GM23248 (cell line): Measurements from ENCODE around the gene CRYBG1. TPM values are rescaled to one million over a fixed set of nuclear protein-coding genes. Genes with fewer than 3 reads are reported as not detected.

Experiments used
- DNase-seq: peaks from one replicate; pipeline ENCODE4 v3.0.0-alpha.2; 2015
- H2AFZ ChIP-seq: fragments of 200-600 bp; sonication (generic); 2 replicates; pipeline ENCODE4 v1.6.1; 2016; ENCODE audit warnings: antibody characterized with exemption
- H3F3A ChIP-seq: fragments of 200-600 bp; sonication (generic); 2 replicates; pipeline ENCODE4 v1.6.1; 2016; ENCODE audit warnings: mild to moderate bottlenecking, antibody characterized with exemption, mixed run types; ENCODE audit not compliant: insufficient read depth
- H3K27ac ChIP-seq: fragments of 200-600 bp; sonication (generic); 2 replicates; pipeline ENCODE4 v1.5.1; 2016; ENCODE audit warnings: mild to moderate bottlenecking
- H3K27me3 ChIP-seq: fragments of 200-600 bp; sonication (generic); replicated peaks from 2 replicates; pipeline ENCODE4 v1.6.1; 2016; ENCODE audit warnings: mild to moderate bottlenecking; ENCODE audit not compliant: insufficient read depth
- H3K36me3 ChIP-seq: fragments of 200-600 bp; sonication (generic); 2 replicates; pipeline ENCODE4 v1.6.1; 2016; ENCODE audit warnings: low read depth, mild to moderate bottlenecking
- H3K4me1 ChIP-seq: fragments of 200-600 bp; sonication (generic); 2 replicates; pipeline ENCODE4 v1.6.1; 2016; ENCODE audit warnings: mild to moderate bottlenecking; ENCODE audit not compliant: insufficient read depth
- H3K4me2 ChIP-seq: fragments of 200-600 bp; sonication (generic); one replicate; pipeline ENCODE4 v1.6.1; 2016; ENCODE audit warnings: mild to moderate bottlenecking; ENCODE audit not compliant: unreplicated experiment
- H3K4me3 ChIP-seq: fragments of 200-600 bp; sonication (generic); 2 replicates; pipeline ENCODE4 v1.5.1; 2016; ENCODE audit warnings: mild to moderate bottlenecking
- H3K79me2 ChIP-seq: fragments of 200-600 bp; sonication (generic); 2 replicates; pipeline ENCODE4 v1.6.1; 2016; ENCODE audit warnings: mild to moderate bottlenecking; ENCODE audit not compliant: insufficient read depth
- H3K9ac ChIP-seq: fragments of 200-600 bp; sonication (generic); 2 replicates; pipeline ENCODE4 v1.6.1; 2016; ENCODE audit warnings: mild to moderate bottlenecking
- H3K9me2 ChIP-seq: fragments of 200-600 bp; sonication (generic); 2 replicates; pipeline ENCODE4 v1.6.1; 2016; ENCODE audit warnings: mixed run types, mild to moderate bottlenecking, moderate library complexity; ENCODE audit not compliant: insufficient read depth
- H3K9me3 ChIP-seq: fragments of 200-600 bp; sonication (generic); one replicate; pipeline ENCODE4 v1.6.1; 2017; ENCODE audit warnings: low read depth
- H4K20me1 ChIP-seq: fragments of 200-600 bp; sonication (generic); 2 replicates; pipeline ENCODE4 v1.6.0; 2016; ENCODE audit not compliant: insufficient read depth
- EZH2 ChIP-seq: fragments of 200-600 bp; sonication (generic); IDR thresholded peaks from 2 replicates; pipeline ENCODE4 v1.6.1; 2018; ENCODE audit warnings: antibody characterized with exemption, mild to moderate bottlenecking; ENCODE audit not compliant: insufficient read depth, poor library complexity, severe bottlenecking
- EZH2phosphoT487 ChIP-seq: fragments of 200-600 bp; sonication (generic); IDR thresholded peaks from 2 replicates; pipeline ENCODE4 v1.6.1; 2018; ENCODE audit warnings: antibody characterized with exemption, moderate library complexity, mild to moderate bottlenecking, low read depth; ENCODE audit not compliant: insufficient read depth
- WGBS, 2 experiments: methylation state at CpG; one replicate each; pipeline ENCODE4 v1.1.6; 2015 to 2017; ENCODE audit warnings: low lambda C conversion rate in 2 of 2, low coverage in 1 of 2; ENCODE audit errors: missing lambda C conversion rate in 2 of 2; 5-methylcytosine and 5-hydroxymethylcytosine counted together
- in situ Hi-C: fragments of 300-500 bp; cut with MboI; formaldehyde crosslinking; loops from 2 replicates; pipeline ENCODE4 v1.15.0; 2020
- polyA plus RNA-seq: library from polyadenylated mRNA; unstranded; fragments of >200 nt; fragmentation: Nextera tagmentation; extraction: Ambion mirVana; gene quantifications from 2 replicates; pipeline ENCODE4 v1.2.1, GENCODE V29; 2016
- total RNA-seq: library from RNA; depleted of rRNA; stranded (reverse); fragments of >200 nt; shearing (Covaris generic); gene quantifications from 2 replicates; pipeline ENCODE4 v1.2.3, GENCODE V29; 2014

The CRYBG1 gene
- total and polyA plus RNA-seq, 2 experiments from 2014 or later, result 1.9 to 8.4 TPM

- DNase-seq, result peak; percentile 26
- no peaks in the 10 kb centered on the region for H3K36me3 ChIP-seq
- H3K9me3 ChIP-seq, result no peaks in the 10 kb centered on the region
- H3K27ac ChIP-seq, result peak overlapping the region; percentile 73
- no peaks in the 10 kb centered on the region for H4K20me1 ChIP-seq
- TF ChIP-seq EZH2 (no peak), EZH2phosphoT487 (no peak)
- H3K4me2 ChIP-seq, result peak overlapping the region; percentile 60
- H3K79me2 ChIP-seq, result no peaks in the 10 kb centered on the region
- no peaks in the 10 kb centered on the region for H3K9me2 ChIP-seq
- WGBS, 2 experiments, result 75 to 88% methylated on average over 1 of the region's 1 CpG
- H3K27me3 ChIP-seq, result no peaks in the 10 kb centered on the region
- in situ Hi-C loops, result no loop called here
- H2AFZ ChIP-seq, result no peak overlapping the region
- peak overlapping the region; percentile 30 for H3K4me3 ChIP-seq
- peaks cover 67% of the 10 kb centered on the region for H3K4me1 ChIP-seq
- H3K9ac ChIP-seq, result 0 out of 2 replicates have a peak overlapping the region, but pooled peaks have one; percentile 51
- H3F3A ChIP-seq, result peaks cover 38% of the 10 kb centered on the region
These were observed 169.5 kb downstream of the CRYBG1 start for GRCh38 chr6:106530026-106530425.

- no peaks in the 10 kb centered on the region for H4K20me1 ChIP-seq
- no peaks in the 10 kb centered on the region for H3K79me2 ChIP-seq
- H2AFZ ChIP-seq, result peak overlapping the region; percentile 62
- H3K9me3 ChIP-seq, result no peaks in the 10 kb centered on the region
- no peaks in the 10 kb centered on the region for H3K36me3 ChIP-seq
- peak overlapping the region; percentile 30 for H3K4me3 ChIP-seq
- no peaks in the 10 kb centered on the region for H3K9me2 ChIP-seq
- peak overlapping the region; percentile 51; the same call in 1 of the 2 replicates for H3K9ac ChIP-seq
- peak overlapping the region; percentile 60 for H3K4me2 ChIP-seq
- peak; percentile 59 for DNase-seq
- no peak for TF ChIP-seq EZH2
- no peak for TF ChIP-seq EZH2phosphoT487
- H3F3A ChIP-seq, result peaks cover 41% of the 10 kb centered on the region
- no peaks in the 10 kb centered on the region for H3K27me3 ChIP-seq
- in situ Hi-C loops, result no loop called here
- 22 to 25% methylated on average over 1 of the region's 1 CpG for WGBS, 2 experiments
- peak overlapping the region; percentile 73 for H3K27ac ChIP-seq
- H3K4me1 ChIP-seq, result peaks cover 64% of the 10 kb centered on the region
These were observed 170.0 kb downstream of the CRYBG1 start for GRCh38 chr6:106530502-106530901.

GRCh38 chr6:106533054-106533453 lies 172.5 kb downstream of the CRYBG1 start:
- Histone ChIP-seq H3K4me3 (no peak overlapping the region), H3K9me3 (no peaks in the 10 kb centered on the region), H3K27me3 (no peaks in the 10 kb centered on the region), H3K4me2 (no peak overlapping the region), H2AFZ (no peak overlapping the region), H3K79me2 (no peaks in the 10 kb centered on the region), H4K20me1 (no peaks in the 10 kb centered on the region), H3K9me2 (0 out of 2 replicates have a peak, but pooled peaks cover 4% of the 10 kb centered on the region), H3K27ac (no peak overlapping the region), H3K9ac (no peak overlapping the region), H3K36me3 (no peaks in the 10 kb centered on the region), H3F3A (peaks cover 41% of the 10 kb centered on the region), H3K4me1 (peaks cover 58% of the 10 kb centered on the region)
- no peak for DNase-seq
- 45 to 47% methylated on average over 4 to 5 of the region's 5 CpGs for WGBS, 2 experiments
- in situ Hi-C loops, result no loop called here
- TF ChIP-seq EZH2 (no peak), EZH2phosphoT487 (no peak)

- Histone ChIP-seq H3K36me3 (no peaks in the 10 kb centered on the region), H3K9me2 (0 out of 2 replicates have a peak, but pooled peaks cover 4% of the 10 kb centered on the region), H3F3A (peaks cover 35% of the 10 kb centered on the region; the same call in 1 of the 2 replicates), H3K4me1 (peaks cover 48% of the 10 kb centered on the region), H3K4me2 (peak overlapping the region; percentile 6), H3K9me3 (no peaks in the 10 kb centered on the region), H3K27me3 (no peaks in the 10 kb centered on the region), H4K20me1 (no peaks in the 10 kb centered on the region), H3K79me2 (no peaks in the 10 kb centered on the region), H3K4me3 (no peak overlapping the region), H3K9ac (no peak overlapping the region), H3K27ac (no peak overlapping the region), H2AFZ (no peak overlapping the region)
- DNase-seq, result no peak
- WGBS, 2 experiments, result 39 to 50% methylated on average over 1 of the region's 1 CpG
- in situ Hi-C loops, result no loop called here
- TF ChIP-seq EZH2, result no peak
- no peak for TF ChIP-seq EZH2phosphoT487
These were observed 173.5 kb downstream of the CRYBG1 start for GRCh38 chr6:106534004-106534403.
